Activated naive CD8-positive, alpha-beta T cell treated with anti-CD3 and anti-CD28 coated beads for 36 hours (primary cell): Measurements from ENCODE around the gene BCL6B. TPM values are rescaled to one million over a fixed set of nuclear protein-coding genes. Genes with fewer than 3 reads are reported as not detected.

ENCODE experiments used
- DNase-seq: peaks from one replicate; pipeline ENCODE4 v3.0.0; 2021
- H3K27ac Mint-ChIP-seq: one replicate; pipeline ENCODE4 v1.8.0; 2022; ENCODE audit warnings: mild to moderate bottlenecking, moderate library complexity, mixed read lengths
- H3K27me3 Mint-ChIP-seq: one replicate; pipeline ENCODE4 v1.8.0; 2022; ENCODE audit warnings: mild to moderate bottlenecking, mixed read lengths
- H3K36me3 Mint-ChIP-seq: one replicate; pipeline ENCODE4 v1.8.0; 2021; ENCODE audit warnings: mild to moderate bottlenecking, mixed read lengths
- H3K4me1 Mint-ChIP-seq: one replicate; pipeline ENCODE4 v1.8.0; 2021; ENCODE audit warnings: mixed read lengths
- H3K4me3 Mint-ChIP-seq: one replicate; pipeline ENCODE4 v1.8.0; 2022; ENCODE audit warnings: mild to moderate bottlenecking, moderate library complexity, mixed read lengths
- H3K9me3 Mint-ChIP-seq: one replicate; pipeline ENCODE4 v1.8.0; 2022; ENCODE audit warnings: mixed read lengths
- total RNA-seq, 2 experiments: library from RNA; stranded (reverse); gene quantifications; one replicate each; pipeline ENCODE4 v1.2.3, GENCODE V29; 2021

BCL6B gene
- total RNA-seq, 2 experiments from 2014 or later = 0.85 to 1.0 TPM

DNA sequence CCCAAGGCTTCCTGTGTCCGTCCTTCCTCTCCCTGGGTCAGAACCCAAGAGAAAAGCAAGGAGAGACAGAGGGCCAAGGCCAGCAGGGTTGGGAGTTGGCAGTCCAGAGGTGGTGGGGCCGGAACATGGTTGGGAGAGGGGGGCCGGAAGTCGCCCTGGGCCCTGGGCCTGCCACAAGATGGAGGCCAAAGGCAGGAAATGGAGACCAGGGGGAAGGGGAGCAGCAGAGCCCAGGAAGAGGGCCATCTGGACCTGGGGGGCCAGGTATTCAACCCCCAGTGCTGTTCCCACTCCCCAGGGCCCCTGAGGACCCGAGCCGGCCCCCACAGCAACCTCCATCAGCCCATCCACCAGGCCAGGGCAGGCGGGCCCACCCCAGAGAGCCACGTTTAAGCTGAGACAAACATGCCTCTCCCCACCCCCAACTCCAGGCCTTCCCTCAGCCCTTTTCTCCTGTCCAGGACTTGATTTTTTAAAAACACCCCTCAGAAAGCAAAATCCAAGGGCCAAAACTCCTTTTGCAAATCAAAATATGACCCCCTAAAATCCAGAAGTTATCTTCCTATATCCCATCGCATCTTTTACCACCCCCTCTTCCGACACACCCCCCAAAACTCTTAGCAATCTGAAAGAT is 4.4 kb upstream of the BCL6B start:
- DNase-seq = no peak
- Mint-ChIP-seq H3K4me1 (peaks cover 66% of the 10 kb centered on the region), H3K27ac (no peak overlapping the region), H3K9me3 (no peaks in the 10 kb centered on the region), H3K36me3 (peaks cover 35% of the 10 kb centered on the region), H3K4me3 (no peak overlapping the region), H3K27me3 (peaks cover 11% of the 10 kb centered on the region)

DNA sequence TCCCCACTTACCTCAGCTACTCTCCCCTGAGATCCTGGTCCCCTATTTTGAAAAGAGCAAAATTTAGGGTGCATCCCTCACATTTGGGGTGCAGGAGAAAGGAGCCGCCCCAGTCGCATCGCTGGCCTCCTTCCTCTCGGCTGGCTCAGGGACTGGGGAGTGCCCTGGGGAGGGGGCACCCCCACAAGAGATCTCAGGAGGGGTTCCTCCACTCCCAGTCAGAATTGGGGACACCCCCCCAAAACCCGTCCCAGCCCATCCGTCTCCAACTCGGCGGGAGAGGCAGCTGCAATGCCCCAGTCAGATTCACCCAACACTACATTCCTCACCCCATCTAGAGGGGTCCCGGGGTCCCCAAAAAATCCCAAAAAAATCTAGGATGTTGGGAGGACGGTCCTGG is 3.5 kb upstream of the BCL6B start:
- Mint-ChIP-seq H3K4me3 (no peak overlapping the region), H3K27ac (no peak overlapping the region), H3K9me3 (no peaks in the 10 kb centered on the region), H3K36me3 (peaks cover 26% of the 10 kb centered on the region), H3K27me3 (peaks cover 12% of the 10 kb centered on the region), H3K4me1 (peaks cover 70% of the 10 kb centered on the region)
- DNase-seq = no peak

DNA sequence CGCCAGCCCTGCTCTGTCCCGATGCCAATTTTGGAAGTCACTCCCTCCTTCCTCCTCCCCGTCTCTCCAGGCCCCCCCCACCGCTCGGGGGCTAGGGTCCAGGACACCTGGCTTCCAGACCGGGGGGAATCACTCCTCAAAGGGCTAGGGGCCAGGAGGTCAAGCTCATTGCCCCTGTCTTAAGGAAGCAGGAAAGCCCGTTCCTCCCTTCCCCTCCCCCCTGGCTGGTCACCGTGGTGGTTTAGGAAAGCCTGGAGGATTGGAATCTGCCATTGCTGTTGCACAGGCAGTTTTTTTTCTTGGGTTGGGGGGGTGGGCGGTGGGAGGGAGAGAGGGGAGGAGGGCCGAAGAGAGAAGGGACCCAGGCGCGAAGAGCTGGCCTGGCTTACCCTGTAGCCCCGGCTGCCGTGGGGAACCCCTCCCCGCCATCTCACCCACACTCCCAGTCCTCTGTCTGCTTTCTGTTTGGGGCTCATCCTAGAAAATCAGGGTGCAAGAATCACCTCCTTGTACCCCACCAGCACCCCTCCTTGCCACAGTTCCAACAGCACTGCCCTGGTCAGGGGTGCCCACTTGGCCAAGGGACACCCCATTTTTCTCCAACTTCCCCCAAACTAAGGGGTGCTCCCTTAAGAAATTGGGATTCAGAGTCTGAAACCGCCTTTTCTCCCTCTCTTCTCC is 2.9 kb upstream of the BCL6B start:
- peaks cover 70% of the 10 kb centered on the region for H3K4me1 Mint-ChIP-seq
- no peak overlapping the region for H3K27ac Mint-ChIP-seq
- no peaks in the 10 kb centered on the region for H3K9me3 Mint-ChIP-seq

DNA sequence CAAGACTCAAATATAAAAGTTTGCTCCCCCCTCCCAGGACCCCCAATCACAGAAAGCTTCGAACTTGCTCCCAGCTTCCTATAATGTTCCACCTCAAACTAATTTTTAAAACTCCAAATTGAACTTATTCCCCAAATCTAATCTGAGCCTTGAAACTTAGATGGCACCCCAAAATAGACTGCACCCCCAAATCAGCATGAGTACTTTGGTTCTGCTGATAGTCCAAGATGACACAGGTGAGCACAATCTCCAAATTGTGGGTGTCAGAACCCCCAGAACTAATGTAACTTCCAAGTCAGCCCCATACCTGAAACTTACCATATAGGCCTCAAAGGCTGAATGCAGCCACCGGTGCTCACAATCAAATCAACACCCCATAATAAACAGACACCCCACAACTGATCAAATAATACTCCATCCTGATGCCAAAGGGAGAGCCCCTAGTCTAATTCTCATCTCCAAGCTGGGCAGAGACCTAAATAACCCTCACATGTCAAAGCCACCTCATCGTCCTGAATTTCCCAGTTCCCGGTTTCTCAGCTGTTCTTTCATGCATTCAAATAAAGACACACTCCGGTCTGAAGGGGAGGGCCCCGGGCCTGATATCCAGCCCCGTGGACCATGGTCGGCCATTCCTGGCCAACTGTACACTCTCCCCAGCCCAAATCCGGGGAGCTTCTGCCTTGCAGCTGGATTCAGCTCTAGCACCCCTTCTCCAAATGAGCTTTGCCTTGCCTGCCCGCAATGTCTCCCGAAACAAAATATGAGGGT is 1.8 kb upstream of the BCL6B start:
- H3K9me3 Mint-ChIP-seq = no peaks in the 10 kb centered on the region
- H3K27ac Mint-ChIP-seq = no peak overlapping the region
- no peak overlapping the region for H3K4me3 Mint-ChIP-seq
- DNase-seq = no peak
- peaks cover 12% of the 10 kb centered on the region for H3K27me3 Mint-ChIP-seq
- peaks cover 19% of the 10 kb centered on the region for H3K36me3 Mint-ChIP-seq
- peaks cover 59% of the 10 kb centered on the region for H3K4me1 Mint-ChIP-seq

More for the DNA sequence above, 2.9 kb upstream of the BCL6B start:
- peaks cover 12% of the 10 kb centered on the region for H3K27me3 Mint-ChIP-seq
- H3K36me3 Mint-ChIP-seq = peaks cover 24% of the 10 kb centered on the region
- no peak for DNase-seq
- no peak overlapping the region for H3K4me3 Mint-ChIP-seq

DNA sequence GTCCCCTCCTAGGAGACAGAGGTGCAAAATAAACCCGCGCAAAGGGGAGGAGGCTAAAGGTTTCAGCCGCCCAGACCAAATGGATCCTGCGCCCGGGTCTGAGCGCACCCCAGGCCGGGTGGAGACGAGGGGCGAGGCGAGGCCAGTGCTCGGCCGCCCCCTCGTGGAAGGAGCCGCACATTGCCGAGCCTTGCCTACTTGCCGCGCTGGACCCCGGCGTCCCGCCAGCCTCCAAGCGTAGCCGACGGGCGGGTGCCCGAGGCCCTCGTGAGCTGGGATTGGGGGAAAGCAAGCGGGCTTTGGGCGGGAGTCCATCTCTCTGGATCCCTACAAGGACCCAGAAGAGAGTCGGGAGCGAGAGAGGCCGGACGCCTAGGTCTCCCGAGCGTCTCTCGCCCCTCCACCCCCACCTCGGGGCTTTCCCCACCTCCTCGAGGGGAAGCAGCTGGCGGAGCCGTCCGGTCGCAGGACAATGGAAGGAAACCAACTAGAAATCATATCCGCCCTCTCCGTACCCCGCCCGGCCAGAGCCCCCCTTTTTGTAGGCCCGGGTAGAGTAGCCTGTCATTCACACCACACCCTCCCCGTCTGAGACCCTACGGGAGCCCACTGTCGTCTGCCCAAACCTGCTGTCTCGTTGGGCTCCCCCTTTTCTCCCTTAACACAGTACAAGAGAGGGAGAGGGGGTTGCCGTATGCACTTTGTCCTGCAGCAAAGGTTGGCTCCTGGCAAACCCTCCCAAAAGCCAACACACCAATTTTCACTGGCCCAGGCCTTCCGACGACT is 664 bp upstream of the BCL6B start:
- H3K27ac Mint-ChIP-seq = peak overlapping the region; percentile 62
- peaks cover 10% of the 10 kb centered on the region for H3K36me3 Mint-ChIP-seq
- peaks cover 12% of the 10 kb centered on the region for H3K27me3 Mint-ChIP-seq
- H3K4me3 Mint-ChIP-seq = peak overlapping the region; percentile 67
- H3K4me1 Mint-ChIP-seq = peaks cover 48% of the 10 kb centered on the region
- DNase-seq = peak; percentile 88
- no peaks in the 10 kb centered on the region for H3K9me3 Mint-ChIP-seq

DNA sequence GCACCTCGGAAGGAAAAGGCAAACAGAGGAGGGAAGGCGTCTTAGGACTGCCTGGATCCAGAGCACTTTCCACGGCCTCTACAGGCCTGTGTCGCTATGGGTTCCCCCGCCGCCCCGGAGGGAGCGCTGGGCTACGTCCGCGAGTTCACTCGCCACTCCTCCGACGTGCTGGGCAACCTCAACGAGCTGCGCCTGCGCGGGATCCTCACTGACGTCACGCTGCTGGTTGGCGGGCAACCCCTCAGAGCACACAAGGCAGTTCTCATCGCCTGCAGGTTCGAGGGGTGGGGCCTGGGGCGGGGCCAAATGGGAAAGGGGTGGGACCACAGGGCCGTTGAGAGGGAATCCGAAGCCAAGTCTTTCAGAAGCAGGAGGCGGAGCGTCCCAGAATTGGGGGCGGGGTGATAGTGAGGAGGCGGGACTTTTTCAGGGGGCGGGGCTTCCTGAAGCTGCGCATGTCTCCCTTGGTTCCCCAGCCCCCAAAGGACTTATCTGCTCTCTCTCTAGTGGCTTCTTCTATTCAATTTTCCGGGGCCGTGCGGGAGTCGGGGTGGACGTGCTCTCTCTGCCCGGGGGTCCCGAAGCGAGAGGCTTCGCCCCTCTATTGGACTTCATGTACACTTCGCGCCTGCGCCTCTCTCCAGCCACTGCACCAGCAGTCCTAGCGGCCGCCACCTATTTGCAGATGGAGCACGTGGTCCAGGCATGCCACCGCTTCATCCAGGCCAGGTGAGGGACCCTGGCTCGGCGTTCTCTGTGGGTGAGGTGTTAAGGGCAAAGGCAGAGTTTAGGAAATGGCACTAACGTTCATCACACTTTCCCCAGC is 939 bp downstream of the BCL6B start:
- peak overlapping the region; percentile 48 for H3K27ac Mint-ChIP-seq
- peak overlapping the region; percentile 67 for H3K4me3 Mint-ChIP-seq
- DNase-seq = peak; percentile 93
- H3K36me3 Mint-ChIP-seq = peaks cover 1% of the 10 kb centered on the region
- H3K9me3 Mint-ChIP-seq = no peaks in the 10 kb centered on the region
- peaks cover 35% of the 10 kb centered on the region for H3K4me1 Mint-ChIP-seq
- peaks cover 12% of the 10 kb centered on the region for H3K27me3 Mint-ChIP-seq

DNA sequence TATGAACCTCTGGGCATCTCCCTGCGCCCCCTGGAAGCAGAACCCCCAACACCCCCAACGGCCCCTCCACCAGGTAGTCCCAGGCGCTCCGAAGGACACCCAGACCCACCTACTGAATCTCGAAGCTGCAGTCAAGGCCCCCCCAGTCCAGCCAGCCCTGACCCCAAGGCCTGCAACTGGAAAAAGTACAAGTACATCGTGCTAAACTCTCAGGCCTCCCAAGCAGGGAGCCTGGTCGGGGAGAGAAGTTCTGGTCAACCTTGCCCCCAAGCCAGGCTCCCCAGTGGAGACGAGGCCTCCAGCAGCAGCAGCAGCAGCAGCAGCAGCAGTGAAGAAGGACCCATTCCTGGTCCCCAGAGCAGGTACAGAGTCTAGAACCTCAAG is 1.5 kb downstream of the BCL6B start:
- Mint-ChIP-seq H3K36me3 (peaks cover 1% of the 10 kb centered on the region), H3K27ac (no peak overlapping the region), H3K4me1 (peaks cover 38% of the 10 kb centered on the region), H3K9me3 (no peaks in the 10 kb centered on the region), H3K4me3 (no peak overlapping the region), H3K27me3 (peaks cover 12% of the 10 kb centered on the region)
- no peak for DNase-seq

DNA sequence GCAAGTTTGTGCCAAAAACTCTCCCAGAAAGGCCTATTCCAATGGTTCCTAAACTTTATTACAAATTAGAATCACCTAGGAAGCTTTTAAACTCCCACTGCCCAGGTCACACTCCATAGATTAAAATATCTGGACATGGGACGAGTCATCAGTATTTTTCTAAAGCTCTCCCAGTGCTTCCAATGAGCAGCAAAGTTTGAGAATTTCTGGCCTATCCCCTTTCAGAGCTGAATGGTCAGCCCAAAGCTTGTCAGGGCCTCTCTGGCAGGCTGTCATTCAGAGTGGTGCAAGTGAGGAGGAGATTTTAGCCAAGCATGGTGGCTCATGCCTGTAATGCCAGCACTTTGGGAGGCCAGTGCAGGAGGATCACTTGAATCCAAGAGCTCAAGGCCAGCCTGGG is 2.4 kb downstream of the BCL6B start:
- Mint-ChIP-seq H3K36me3 (peaks cover 4% of the 10 kb centered on the region), H3K27ac (no peak overlapping the region), H3K27me3 (peaks cover 12% of the 10 kb centered on the region), H3K9me3 (no peaks in the 10 kb centered on the region), H3K4me1 (peaks cover 44% of the 10 kb centered on the region), H3K4me3 (no peak overlapping the region)
- no peak for DNase-seq

DNA sequence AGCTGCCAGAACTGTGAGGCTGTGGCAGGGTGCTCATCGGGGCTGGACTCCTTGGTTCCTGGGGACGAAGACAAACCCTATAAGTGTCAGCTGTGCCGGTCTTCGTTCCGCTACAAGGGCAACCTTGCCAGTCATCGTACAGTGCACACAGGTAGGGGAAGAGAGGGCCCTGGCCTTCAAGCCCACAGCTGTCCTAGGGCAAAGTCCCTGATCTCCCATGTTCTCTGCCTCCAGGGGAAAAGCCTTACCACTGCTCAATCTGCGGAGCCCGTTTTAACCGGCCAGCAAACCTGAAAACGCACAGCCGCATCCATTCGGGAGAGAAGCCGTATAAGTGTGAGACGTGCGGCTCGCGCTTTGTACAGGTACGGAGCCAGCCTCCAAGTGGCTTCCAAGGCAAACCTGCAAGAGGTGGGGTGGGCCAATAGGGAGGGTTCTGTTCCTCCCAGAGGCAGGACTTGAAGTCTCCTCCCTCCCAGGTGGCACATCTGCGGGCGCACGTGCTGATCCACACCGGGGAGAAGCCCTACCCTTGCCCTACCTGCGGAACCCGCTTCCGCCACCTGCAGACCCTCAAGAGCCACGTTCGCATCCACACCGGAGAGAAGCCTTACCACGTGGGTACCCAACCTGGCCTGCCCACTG is 3.7 kb downstream of the BCL6B start:
- H3K4me1 Mint-ChIP-seq = peaks cover 38% of the 10 kb centered on the region
- DNase-seq = no peak
- H3K4me3 Mint-ChIP-seq = no peak overlapping the region
- peaks cover 8% of the 10 kb centered on the region for H3K36me3 Mint-ChIP-seq
- peaks cover 12% of the 10 kb centered on the region for H3K27me3 Mint-ChIP-seq
- no peak overlapping the region for H3K27ac Mint-ChIP-seq
- H3K9me3 Mint-ChIP-seq = peaks cover 3% of the 10 kb centered on the region

DNA sequence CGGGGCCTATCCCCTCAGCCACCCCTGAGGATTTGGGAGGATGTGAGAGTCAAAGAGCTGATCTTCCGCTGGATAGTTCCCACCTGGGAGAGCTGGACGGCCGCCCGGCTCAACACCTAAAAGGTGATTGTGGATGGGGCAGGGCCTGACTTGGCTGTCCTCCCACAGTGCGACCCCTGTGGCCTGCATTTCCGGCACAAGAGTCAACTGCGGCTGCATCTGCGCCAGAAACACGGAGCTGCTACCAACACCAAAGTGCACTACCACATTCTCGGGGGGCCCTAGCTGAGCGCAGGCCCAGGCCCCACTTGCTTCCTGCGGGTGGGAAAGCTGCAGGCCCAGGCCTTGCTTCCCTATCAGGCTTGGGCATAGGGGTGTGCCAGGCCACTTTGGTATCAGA is 4.5 kb downstream of the BCL6B start:
- H3K4me1 Mint-ChIP-seq = peaks cover 41% of the 10 kb centered on the region
- H3K9me3 Mint-ChIP-seq = peaks cover 3% of the 10 kb centered on the region
- H3K27ac Mint-ChIP-seq = no peak overlapping the region
- no peak overlapping the region for H3K4me3 Mint-ChIP-seq
- no peak for DNase-seq
- H3K36me3 Mint-ChIP-seq = peaks cover 8% of the 10 kb centered on the region
- H3K27me3 Mint-ChIP-seq = peaks cover 12% of the 10 kb centered on the region

DNA sequence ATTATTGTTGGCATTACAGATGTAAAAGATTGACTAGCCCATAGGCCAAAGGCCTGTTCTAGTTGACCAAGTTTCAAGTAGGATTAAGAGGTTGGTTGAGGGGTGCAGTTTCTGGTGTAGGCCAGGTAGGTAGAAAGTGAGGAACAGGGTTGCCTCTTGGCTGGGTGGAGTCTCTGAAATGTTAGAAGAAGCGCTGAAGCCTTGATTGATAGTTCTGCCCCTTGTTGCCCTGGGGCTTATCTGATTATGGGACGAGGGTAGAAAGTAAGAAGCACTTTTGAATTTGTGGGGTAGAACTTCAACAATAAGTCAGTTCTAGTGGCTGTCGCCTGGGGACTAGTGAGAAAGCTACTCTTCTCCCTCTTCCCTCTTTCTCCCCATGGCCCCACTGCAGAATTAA is 6.2 kb downstream of the BCL6B start:
- no peak for DNase-seq
- peaks cover 40% of the 10 kb centered on the region for H3K4me1 Mint-ChIP-seq
- H3K27ac Mint-ChIP-seq = peak overlapping the region; percentile 81
- H3K9me3 Mint-ChIP-seq = peaks cover 3% of the 10 kb centered on the region
- no peaks in the 10 kb centered on the region for H3K27me3 Mint-ChIP-seq
- peaks cover 7% of the 10 kb centered on the region for H3K36me3 Mint-ChIP-seq
- no peak overlapping the region for H3K4me3 Mint-ChIP-seq

DNA sequence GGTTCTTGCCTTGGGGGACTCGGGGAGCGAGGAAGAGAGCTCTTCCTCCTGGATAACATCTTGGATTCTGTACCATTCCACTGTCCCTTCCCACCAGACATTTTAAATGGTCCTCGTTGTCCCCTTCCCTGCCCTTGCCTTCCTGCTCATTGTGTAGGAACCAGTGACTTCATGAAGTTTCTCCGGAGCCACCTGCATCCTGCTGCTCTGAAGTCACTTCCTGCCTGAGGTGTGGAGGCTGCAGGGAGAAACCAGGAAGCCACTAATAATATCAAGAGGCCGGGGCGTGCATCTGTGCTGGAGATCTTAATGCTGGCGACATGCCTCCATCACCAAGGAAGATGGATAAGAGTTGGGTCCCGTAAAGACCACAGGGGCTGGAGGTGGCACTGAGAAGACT is 6.8 kb downstream of the BCL6B start:
- DNase-seq = peak; percentile 54
- Mint-ChIP-seq H3K27me3 (no peaks in the 10 kb centered on the region), H3K27ac (peak overlapping the region; percentile 81), H3K9me3 (peaks cover 3% of the 10 kb centered on the region), H3K4me1 (peaks cover 43% of the 10 kb centered on the region), H3K4me3 (peak overlapping the region; percentile 71), H3K36me3 (peaks cover 10% of the 10 kb centered on the region)

DNA sequence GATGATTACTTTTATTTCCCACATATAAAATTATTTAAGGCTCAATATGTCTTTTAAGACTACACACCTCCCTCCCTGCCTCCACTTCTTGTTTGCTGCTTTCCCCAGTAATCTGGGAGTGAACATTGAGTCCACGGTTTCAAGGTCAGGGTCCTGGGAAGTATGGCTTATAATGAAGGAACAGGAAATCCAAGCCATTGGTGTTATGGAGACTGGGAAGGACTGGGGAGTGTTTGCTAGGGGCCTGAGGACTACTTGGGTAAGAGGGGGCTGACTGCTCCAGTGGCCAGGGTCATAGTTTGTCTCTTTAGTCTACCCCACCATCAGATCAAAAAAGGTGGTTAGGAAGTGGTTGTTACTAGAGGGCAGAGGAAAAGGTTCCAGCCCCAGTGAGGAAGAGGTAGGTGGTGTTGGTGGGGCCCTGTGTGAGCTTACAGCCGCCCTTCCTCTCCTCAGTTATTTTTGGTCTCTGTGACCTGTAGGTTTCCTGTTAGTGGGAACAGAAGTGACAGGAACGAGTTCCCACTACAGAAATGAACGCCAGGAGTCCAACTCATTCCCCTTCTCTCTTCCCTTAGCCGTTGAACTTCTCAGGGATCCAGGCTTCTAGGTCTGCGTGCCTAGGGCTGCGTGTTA is 12.2 kb downstream of the BCL6B start:
- peaks cover 44% of the 10 kb centered on the region for H3K4me1 Mint-ChIP-seq
- peak; percentile 57 for DNase-seq
- H3K9me3 Mint-ChIP-seq = peaks cover 3% of the 10 kb centered on the region
- H3K4me3 Mint-ChIP-seq = peak overlapping the region; percentile 93
- peaks cover 7% of the 10 kb centered on the region for H3K36me3 Mint-ChIP-seq
- peak overlapping the region; percentile 98 for H3K27ac Mint-ChIP-seq
- no peaks in the 10 kb centered on the region for H3K27me3 Mint-ChIP-seq
